C4-2B (cell line): ENCODE results near the gene MYO9B.

ENCODE experiments used
- CTCF ChIP-seq: fragments of 450-650 bp; conservative IDR thresholded peaks from 2 replicates; pipeline ENCODE4 v1.5.1; 2017; ENCODE audit warnings: mild to moderate bottlenecking
- ZFX ChIP-seq: fragments of 450-650 bp; IDR thresholded peaks from 2 replicates; pipeline ENCODE4 v1.6.1; 2017

- TF ChIP-seq CTCF (no peak), ZFX (no peak)
These were observed 84.2 kb downstream of the MYO9B start for GRCh38 chr19:17159466-17160393.
